Endothelial cell of hepatic sinusoid (primary cell): ENCODE data around the gene HDAC4.

ENCODE experiments used
- in situ Hi-C: cut with HindIII; loops from 2 replicates; pipeline ENCODE4 v1.10.0; 2017; ENCODE audit warnings: low sequenced_read_pairs

The HDAC4 gene

DNA sequence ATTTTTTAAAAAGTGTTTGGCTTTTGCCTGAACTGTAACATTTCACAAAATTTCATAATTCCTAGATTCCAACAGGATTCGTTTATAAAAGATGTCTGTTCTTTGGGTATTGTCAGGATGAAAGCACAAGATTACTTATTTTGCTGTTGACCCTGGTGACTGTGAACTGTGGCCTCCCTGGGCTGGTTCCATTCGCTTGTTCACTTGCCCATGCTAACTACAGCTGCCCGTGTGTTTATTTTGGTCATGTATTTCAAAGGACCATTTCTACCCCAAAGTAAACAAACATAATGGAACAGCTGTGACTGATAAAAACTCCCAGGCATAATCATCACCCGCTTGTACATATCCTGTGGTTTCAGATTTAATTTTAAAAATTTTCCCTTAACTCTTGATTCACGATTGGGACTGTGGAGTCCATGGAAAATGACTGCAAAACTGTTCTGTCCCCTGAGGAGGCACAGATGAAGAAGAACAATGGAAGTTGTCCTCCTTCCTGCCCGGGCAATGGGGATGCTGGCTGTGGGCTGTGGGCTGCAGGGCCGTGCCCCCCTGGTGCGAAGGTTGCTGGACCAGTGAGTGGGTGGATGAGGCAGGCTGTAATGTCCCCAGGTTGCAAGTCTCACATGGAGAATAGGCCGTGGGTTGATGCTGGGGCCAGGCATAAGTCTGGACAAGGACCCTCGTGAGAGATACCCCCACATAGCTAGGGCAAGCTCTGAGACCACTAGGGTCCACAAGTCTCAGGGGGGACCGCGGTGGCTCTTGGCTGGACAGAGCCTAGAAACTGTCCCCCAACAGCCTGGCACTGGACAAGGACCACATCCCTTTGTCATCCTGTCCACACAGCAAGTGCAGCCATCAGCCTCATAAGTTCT, 28.9 kb upstream of the HDAC4 start:
- in situ Hi-C loops: loop anchor here (5.0 kb wide), 1 partner anchor 32 kb away; no protein-coding TSS in a partner anchor

DNA sequence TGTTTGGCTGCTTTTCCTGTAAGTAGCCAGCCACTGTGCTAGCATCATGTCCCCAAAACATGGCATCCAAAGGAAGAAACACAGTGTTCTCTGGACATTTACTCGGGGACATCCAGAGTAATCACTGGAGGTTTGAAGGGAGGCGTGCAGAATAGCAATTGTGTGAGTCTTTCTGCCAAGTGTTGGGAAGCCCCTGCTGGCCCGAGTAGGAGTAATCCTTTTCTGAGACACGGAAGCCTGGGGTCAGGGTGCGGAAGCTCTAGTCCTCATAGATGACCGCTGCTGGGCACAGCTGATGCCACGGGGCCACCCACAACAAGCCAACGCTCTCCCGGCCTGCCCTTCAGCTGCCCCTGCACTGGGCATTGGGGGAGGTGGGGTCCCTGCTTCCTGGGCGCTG, 24.8 kb upstream of the HDAC4 start:
- in situ Hi-C loops: no loop called here

DNA sequence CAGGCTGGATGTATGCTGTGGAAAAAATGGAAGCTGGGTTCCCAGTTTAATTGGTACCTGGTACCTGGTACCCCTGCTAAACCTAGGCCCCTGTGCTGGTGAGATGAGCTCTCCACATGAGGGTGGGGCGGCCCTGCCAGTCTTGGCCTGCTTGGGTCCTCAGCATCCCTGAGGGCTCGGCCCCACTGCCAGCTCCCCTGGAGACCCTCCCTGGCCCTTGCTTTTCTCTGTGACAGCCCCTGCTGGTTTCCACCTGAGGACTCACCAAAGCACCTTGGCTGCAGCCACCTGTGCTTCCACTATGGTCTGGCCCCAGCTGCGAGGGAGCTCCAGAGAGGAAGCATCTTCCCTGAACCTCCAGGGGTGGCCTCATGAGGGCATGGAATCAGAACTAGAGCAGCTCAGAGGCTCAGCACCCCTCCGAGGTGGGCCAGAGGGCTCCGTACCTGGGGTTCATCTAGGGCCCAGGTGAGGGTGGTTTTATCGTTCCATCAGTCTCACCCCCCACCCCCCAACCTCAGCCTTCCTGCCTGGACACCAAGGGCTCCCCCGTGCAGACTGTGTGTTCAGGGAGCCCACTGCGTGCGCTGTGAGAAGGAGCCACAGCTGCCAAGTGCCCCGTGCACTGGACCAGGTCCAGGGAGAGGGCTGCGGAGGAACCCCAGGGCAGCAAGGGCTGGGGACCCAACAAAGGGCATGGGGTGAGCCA, 23.7 kb upstream of the HDAC4 start:
- in situ Hi-C loops: no loop called here

DNA sequence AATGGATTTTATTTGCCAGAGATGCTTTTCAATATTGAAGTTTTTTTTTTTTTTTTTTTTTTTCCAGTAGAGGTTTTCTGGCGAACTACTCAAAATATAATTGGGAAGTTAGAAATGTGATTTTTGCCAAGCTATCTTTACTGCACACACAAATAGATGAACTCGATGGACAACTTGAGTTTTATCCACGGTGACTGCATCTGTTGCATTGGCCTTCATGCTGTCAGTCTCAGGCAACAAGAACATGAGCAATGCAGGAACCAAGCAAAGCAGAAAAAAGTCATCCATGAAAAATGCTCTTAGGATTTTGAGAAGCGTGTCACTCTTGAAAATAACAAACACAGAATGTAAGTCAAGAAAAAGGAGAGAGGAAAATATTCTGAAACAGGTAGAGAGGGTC, 22.7 kb upstream of the HDAC4 start:
- in situ Hi-C loops: no loop called here

DNA sequence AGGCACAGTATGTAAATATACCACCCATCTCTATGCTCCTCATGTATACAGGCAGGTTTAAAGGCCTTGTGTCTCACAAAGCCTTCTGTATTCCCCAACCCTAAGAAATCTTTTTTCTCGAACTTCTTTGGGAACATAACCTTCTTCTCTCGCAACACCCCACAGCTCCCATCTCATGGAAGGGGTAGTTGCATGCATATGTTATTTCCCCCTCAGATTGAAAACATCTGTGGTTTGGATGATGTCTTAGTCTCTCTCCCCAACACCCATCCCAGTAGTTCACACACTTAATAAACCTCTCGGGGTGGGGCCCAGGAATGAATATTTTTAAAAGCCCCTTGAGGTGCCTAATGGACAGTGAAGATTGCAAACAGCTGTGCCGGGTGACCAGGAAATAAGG, 21.0 kb upstream of the HDAC4 start:
- in situ Hi-C loops: no loop called here

DNA sequence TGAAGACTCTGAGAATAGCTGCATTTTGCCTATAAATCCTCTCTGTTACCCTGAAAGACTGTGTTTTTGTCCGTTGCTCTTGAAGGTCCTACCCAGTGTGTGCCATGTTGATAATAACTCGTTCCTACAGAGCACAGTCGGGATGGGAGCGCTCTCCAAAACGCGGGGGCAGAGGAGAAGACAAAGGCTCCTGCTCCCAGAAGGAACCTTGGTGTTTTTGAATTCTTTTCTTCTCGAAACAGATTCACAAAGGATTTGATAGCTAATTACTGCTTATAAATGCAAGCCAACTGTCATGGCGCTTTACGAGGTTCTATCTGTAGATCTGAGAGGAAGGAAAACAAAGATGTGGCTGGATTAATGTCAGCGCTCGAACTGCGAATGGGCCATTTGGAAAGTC, 19.3 kb upstream of the HDAC4 start:
- in situ Hi-C loops: no loop called here

DNA sequence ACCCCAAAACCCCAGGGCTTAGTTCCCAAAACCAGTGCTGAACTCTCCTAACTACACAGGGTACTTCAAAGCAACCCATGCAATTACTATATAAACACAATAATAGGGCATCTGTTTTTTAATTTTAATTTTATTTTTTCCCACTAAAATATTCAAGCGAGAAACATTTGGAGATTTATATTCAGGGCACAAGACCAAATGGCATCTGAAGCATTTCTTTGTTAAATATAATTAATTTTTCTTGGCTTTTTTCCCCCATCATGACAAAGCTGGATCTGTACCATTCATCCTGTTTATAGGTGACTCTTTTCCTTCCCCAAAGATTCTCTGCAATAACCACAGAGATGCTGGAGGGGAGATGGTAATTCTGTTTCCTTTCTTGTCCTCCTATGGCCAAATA, 18.1 kb upstream of the HDAC4 start:
- in situ Hi-C loops: loop anchor here (10.0 kb wide), 1 partner anchor 86 kb away; no protein-coding TSS in a partner anchor

DNA sequence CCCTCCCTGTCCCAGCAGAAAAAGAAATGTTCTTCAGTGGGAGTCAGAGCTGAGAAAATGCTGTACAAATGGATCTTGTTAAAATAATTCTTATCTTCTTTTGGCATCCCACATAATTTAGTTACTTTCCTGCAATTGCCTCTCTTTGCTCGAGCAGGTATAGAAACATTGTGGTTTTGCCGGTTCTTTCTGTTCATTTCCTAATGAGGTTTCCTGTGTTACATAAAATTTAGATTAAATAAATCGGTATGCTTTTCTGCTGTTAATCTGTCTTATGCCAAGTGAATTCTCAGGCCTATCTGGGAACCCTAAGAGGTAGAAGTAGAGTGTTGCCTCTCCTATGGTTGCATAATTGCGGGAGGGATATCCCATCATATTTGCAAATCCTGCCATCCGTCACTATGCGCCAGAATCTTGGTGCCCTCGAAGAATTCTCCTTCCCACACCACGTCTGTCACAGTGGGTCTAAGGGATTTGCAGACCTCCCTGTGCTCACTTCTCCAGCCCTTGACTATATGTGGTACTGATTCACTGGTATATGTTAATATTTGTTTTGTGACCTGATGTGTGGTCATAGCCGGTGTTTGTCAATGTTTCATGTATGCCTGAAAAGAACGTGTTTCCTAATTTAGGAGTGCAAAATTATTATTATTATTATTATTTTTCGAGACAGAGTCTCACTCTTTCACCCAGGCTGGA, 12.2 kb upstream of the HDAC4 start:
- in situ Hi-C loops: loop anchor here (10.0 kb wide), 1 partner anchor 92 kb away; no protein-coding TSS in a partner anchor

DNA sequence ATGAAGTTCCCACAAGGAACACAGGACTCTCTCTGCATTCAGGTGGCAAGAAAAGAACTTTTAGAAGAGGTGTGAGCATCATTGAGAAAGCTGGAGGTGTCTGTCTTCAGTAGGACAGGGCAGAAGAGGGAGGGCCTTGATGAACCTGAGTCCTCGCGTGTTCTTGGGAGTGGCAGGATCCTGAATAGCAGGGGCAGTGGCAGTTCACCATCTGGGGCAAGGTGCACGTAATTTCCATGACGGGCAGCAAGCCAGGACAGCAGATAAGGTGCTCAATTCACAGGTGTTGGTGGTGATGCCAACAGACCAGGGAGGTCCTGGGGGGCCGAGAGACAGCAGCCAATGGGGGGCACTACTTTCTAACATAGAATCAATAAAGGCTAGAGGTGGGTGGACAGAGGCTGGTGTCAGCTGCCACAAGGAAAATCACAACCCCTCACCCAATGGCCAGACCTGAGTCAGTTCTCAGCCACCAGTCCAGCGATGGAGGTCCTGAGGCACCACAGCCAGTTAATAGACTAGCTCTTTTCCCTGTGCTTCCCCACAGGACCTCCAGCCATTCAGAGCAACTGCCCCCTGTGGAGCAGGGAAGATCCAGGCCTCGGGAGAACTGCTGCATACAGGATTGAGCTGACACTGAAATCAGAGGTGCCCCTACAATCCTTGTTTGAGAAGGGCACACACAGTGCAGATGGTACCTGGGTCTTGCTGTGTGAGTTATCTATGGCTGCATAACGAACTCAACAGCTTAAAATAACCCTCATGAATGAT, 10.9 kb upstream of the HDAC4 start:
- in situ Hi-C loops: loop anchor here (10.0 kb wide), 1 partner anchor 93 kb away; no protein-coding TSS in a partner anchor

DNA sequence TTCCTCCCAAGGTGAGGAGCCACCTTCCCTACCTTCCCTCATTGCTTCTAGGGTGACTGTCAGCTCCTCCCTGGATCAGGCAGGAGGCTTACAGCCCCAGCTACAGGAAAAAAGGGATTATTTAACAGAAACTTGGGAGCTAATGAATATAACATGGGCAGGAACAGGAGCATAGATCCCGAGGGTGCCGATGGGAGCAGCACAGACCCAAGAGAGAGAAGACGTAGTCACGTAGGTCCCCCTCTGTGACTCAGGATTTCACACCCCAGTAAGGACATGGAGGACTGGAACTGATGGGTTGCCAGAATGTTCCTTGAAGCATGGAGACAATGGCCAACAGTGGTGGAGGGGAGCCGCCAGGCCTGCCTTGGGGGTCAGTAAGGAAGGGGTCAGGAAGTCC, 10.3 kb upstream of the HDAC4 start:
- in situ Hi-C loops: loop anchor here (10.0 kb wide), 1 partner anchor 94 kb away; no protein-coding TSS in a partner anchor

DNA sequence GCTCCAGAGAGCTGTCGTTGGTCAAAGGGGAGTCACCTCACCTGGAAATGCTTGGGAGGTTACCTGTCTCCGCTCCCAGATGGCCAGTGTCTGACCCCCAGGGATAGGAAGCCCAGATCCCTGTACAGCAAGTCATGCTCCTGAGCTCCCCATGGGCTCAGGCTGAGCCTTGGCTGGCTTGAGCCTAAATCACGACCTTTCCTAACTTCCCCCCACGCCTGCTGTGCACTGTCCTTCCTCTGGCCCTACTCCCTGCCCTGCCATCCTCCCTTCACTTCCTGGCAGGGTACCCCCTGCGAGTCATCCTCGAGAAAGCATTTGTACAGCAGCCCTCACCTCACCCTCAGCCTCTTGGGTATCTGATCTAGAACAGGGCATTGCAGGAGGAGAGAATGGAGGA, 9.2 kb upstream of the HDAC4 start:
- in situ Hi-C loops: loop anchor here (10.0 kb wide), 1 partner anchor 95 kb away; no protein-coding TSS in a partner anchor

DNA sequence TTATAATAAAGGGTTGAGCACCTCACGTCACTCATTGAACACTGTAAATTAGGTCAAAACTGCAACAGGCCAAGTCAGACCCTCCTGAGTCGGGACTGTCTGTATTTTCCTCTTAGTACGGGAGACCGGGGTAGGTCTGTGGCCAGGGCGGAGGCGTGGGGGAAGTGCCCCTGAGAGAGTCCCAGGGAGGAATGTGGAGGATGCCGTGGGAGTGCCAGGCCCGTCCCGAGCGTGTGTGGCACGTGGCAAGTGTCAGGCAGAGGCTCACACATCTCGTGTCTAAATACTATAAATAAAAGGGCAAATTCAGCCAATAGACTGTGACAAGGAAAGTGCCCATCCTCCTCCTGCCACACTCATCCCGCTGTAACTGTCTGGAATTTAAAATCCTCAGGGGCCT, 6.3 kb upstream of the HDAC4 start:
- in situ Hi-C loops: no loop called here

DNA sequence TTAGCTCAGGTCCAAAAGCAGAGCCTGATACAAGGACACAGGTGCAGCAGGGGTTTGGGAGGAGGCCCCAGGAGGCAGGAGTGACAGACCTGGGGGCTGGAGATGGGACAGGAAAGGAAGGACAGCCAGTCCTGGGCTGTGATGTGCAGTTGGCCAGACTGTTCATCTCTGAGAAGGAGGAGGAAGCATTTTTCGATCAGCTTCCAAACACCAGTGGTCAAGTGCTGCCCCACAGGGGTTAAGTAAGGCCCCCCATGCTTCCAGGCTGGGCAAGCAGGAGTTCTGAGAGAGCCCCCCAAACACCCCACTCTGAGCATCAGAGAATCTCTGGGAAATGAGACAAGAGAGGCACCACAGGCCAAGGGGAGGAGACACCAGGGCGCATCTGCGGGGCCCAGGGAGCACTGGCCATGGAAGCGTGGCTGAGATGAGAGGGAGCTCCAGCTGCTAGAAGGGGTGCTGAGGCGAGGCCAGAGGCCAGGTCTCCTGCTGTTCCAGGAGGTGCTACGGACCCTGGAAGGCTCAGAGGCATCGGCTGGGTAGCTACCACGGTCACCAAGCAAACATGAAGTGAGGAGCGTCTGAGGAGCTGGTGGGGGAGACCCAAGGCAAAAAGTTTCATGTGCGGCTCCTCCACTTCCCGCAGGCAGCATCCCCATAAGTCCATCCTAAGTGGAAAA, 5.6 kb upstream of the HDAC4 start:
- in situ Hi-C loops: no loop called here

DNA sequence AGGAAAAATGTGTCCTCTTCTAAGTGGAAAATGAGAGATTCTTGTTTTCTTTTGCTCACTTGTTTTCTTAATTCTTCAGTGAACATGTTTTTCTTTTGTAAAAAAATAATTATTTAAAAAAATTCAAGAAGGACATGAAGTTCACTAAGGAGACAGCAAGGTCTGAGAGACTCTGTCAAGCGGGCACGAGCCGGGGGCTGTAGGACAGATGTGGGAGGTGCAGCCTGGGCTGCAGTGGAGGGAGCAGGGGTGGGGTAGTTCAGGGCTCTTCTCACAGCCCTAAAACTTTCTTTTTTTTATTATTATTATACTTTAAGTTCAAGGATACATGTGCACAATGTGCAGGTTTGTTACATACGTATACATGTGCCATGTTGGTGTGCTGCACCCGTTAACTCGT, 4.3 kb upstream of the HDAC4 start:
- in situ Hi-C loops: no loop called here

DNA sequence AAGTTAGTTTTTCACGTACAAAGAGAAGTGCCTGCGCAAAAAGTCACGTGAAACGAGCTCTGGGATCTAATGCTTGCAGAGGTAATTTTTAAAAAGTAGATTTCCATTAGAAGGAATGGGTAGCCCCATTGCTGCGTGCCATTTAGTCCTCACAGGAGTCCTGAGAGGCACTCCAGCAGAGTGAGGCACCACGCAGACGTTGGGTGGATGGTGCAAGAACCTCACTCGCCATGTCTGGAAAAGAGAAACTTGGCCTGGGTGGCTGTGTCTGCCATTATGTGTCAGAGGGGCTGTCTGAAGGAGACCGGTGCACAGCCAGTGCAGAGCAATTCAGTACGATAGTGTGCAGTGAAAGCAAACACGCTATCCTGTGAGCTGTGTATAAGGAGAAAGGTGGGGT, 1.8 kb upstream of the HDAC4 start:
- in situ Hi-C loops: no loop called here

DNA sequence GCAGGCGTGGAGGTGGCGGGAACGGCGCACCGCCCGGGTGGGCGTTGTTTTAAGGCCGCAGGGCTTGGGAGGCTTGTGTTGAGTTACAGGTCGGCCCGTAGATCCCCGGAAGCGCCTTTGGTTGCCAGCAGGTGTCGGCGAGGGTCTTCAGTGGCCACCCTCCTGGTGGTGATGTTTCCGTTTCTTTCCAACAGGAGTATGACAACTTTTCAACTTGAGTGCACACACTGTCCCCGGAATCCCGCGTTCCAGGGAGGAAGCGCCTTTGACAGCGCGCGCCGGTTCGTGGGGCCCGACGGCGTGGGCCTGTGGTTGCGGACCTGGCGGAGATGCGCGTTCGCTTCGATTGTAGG, 1.0 kb upstream of the HDAC4 start:
- in situ Hi-C loops: no loop called here

DNA sequence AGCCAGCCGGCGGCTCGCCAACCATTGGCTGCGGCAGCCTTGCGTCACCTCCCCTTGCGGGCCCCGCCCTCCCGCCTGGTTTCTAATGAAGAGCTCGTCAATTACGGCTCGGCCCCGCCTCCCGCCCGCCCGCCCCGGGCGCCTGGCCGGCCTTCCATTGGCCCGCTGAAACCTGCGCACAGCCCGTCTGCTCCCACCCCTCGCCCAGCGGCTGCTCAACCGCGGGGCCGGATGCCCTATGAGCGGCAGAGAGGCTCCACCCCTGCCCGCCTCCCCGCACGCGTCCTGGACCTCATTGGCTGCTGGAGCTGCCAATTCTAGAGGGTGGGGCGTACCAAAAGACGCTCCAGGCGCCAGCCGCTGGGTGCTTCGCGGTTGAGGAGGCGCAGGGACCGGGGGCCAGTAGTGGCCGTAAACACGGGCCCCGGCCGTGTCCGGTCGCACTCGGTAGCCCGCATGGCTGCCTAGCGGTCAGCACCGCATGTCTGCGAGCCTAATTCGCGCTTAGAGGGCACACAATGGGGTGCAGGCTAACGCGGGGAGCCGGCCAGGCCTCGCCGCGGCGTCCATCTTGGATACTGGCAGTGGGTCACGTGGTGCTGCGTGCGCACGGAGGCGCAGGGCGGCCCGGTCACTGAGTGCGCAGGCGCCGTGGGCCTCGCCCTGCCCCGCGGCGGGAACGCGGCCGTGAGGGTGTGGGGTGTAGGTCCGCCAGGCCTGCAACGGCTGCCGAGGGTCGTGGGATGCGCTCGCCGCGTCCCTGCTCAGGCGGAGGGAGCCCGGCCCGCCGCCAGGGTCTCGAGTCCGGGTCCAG, 454 bp upstream of the HDAC4 start:
- in situ Hi-C loops: no loop called here

DNA sequence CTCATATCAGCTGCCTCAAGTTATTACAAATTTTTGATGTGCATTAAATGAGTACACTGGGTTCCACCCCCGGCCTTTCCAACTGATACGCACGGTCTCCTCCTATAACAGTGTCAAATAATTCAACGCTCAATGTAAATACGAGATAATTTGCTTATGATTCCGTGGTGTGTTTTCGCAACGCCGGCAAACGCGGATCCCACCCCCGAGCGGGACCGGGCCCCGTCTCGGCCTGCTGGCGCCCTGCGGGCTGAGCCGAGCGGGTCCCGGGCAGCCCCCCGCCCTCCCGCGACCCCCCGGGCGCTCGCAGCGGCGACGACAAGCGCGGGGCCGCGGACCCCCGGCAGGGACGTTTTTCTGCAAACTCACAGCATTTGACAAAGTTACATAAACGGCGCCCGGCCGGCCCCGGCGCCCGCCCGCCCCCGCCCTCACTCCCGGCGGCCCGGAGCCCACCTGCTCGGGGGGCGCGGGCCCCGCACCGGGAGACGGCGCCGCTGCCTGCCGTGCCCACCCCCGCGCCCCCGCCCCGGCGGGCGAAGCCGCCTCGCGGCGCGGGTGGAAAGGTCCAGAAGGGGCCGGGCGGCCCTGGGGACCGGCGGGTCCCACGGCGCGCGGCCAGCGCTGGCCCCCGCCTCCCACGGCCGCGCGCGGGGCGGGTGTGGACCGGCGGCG, 762 bp downstream of the HDAC4 start:
- in situ Hi-C loops: loop anchor here (5.0 kb wide), 2 partner anchors 32 to 48 kb away; no protein-coding TSS in a partner anchor
